ENCODE data around the gene TCF12.

Gene TCF12

GRCh38 chr15:57147621-57148020 is 229.2 kb downstream of the TCF12 start:
- Histone ChIP-seq H3K27ac (replicated peaks) (no peak overlapping the region), H3K27me3 (ENCODE audit: insufficient read depth, poor library complexity, severe bottlenecking) (no peaks in the 10 kb centered on the region), H3K4me3 (replicated peaks; ENCODE audit: insufficient read depth, low read length) (no peak overlapping the region)
- no peak for DNase-seq (ENCODE audit: low read depth in 1 of 2, low spot score in 1 of 2)
- no peak for TF ChIP-seq GABPA (IDR thresholded peaks at IDR 0.05; ENCODE audit: low read depth)
- no peak for TF ChIP-seq POLR2AphosphoS5 (IDR thresholded peaks at IDR 0.05; ENCODE audit: low read depth)
- TF ChIP-seq CTCF (IDR thresholded peaks at IDR 0.05; ENCODE audit: insufficient read depth, low read length): no peak
- no peak for TF ChIP-seq REST (IDR thresholded peaks at IDR 0.05; ENCODE audit: insufficient replicate concordance, low read depth)
- no peak for TF ChIP-seq SPI1 (IDR thresholded peaks at IDR 0.05; ENCODE audit: borderline replicate concordance, low read depth)

GRCh38 chr15:57148262-57148661 is 229.8 kb downstream of the TCF12 start:
- no peak overlapping the region for H3K4me3 ChIP-seq (replicated peaks; ENCODE audit: insufficient read depth, low read length)
- H3K27ac ChIP-seq (replicated peaks): no peak overlapping the region
- no peak for TF ChIP-seq GABPA (IDR thresholded peaks at IDR 0.05; ENCODE audit: low read depth)
- TF ChIP-seq POLR2AphosphoS5 (IDR thresholded peaks at IDR 0.05; ENCODE audit: low read depth): no peak
- no peak for TF ChIP-seq SPI1 (IDR thresholded peaks at IDR 0.05; ENCODE audit: borderline replicate concordance, low read depth)
- TF ChIP-seq REST (IDR thresholded peaks at IDR 0.05; ENCODE audit: insufficient replicate concordance, low read depth): no peak
- no peak for TF ChIP-seq CTCF (IDR thresholded peaks at IDR 0.05; ENCODE audit: insufficient read depth, low read length)
- no peak for DNase-seq (ENCODE audit: low read depth in 1 of 2, low spot score in 1 of 2)
- no peaks in the 10 kb centered on the region for H3K27me3 ChIP-seq (ENCODE audit: insufficient read depth, poor library complexity, severe bottlenecking)

GRCh38 chr15:57149196-57149595 is 230.8 kb downstream of the TCF12 start:
- H3K27me3 ChIP-seq (ENCODE audit: insufficient read depth, poor library complexity, severe bottlenecking): no peaks in the 10 kb centered on the region
- TF ChIP-seq CTCF (IDR thresholded peaks at IDR 0.05; ENCODE audit: insufficient read depth, low read length): no peak
- TF ChIP-seq POLR2AphosphoS5 (IDR thresholded peaks at IDR 0.05; ENCODE audit: low read depth): no peak
- no peak for TF ChIP-seq GABPA (IDR thresholded peaks at IDR 0.05; ENCODE audit: low read depth)
- no peak for TF ChIP-seq REST (IDR thresholded peaks at IDR 0.05; ENCODE audit: insufficient replicate concordance, low read depth)
- no peak for TF ChIP-seq SPI1 (IDR thresholded peaks at IDR 0.05; ENCODE audit: borderline replicate concordance, low read depth)
- H3K4me3 ChIP-seq (replicated peaks; ENCODE audit: insufficient read depth, low read length): no peak overlapping the region
- DNase-seq (ENCODE audit: low read depth in 1 of 2, low spot score in 1 of 2): no peak
- H3K27ac ChIP-seq (replicated peaks): no peak overlapping the region

All from HL-60 (cell line).